Neural progenitor cell (in vitro differentiated cells): ENCODE data around the gene FUT2. TPM values are rescaled to one million over a fixed set of nuclear protein-coding genes. Genes with fewer than 3 reads are reported as not detected.
A peak's percentile ranks its signal among the peaks of the same experiment; 100 is the strongest.

Experiments used
- DNase-seq: peaks from one replicate; pipeline ENCODE4 v3.0.0-alpha.2; 2016; ENCODE audit warnings: low spot score
- H2AFZ ChIP-seq: fragments of 200-600 bp; sonication (generic); replicated peaks from 2 replicates; pipeline ENCODE4 v1.6.1; 2016; ENCODE audit warnings: antibody characterized with exemption
- H3F3A ChIP-seq: fragments of 200-600 bp; sonication (generic); 2 replicates; pipeline ENCODE4 v1.6.1; 2016; ENCODE audit warnings: antibody characterized with exemption, low read depth
- H3K27ac ChIP-seq: fragments of 200-600 bp; sonication (generic); 2 replicates; pipeline ENCODE4 v1.5.1; 2016; ENCODE audit warnings: mild to moderate bottlenecking
- H3K27me3 ChIP-seq: fragments of 200-600 bp; sonication (generic); 2 replicates; pipeline ENCODE4 v1.6.1; 2016; ENCODE audit warnings: mild to moderate bottlenecking, moderate library complexity
- H3K36me3 ChIP-seq: fragments of 200-600 bp; sonication (generic); 2 replicates; pipeline ENCODE4 v1.5.1; 2016
- H3K4me1 ChIP-seq: fragments of 200-600 bp; sonication (generic); 2 replicates; pipeline ENCODE4 v1.6.1; 2016; ENCODE audit warnings: mixed run types
- H3K4me2 ChIP-seq: fragments of 200-600 bp; sonication (generic); 2 replicates; pipeline ENCODE4 v1.6.1; 2016
- H3K4me3 ChIP-seq: fragments of 200-600 bp; sonication (generic); 2 replicates; pipeline ENCODE4 v1.5.1; 2016
- H3K79me2 ChIP-seq: fragments of 200-600 bp; sonication (generic); 2 replicates; pipeline ENCODE4 v1.6.1; 2016; ENCODE audit warnings: low read depth
- H3K9ac ChIP-seq: fragments of 200-600 bp; sonication (generic); 2 replicates; pipeline ENCODE4 v1.6.1; 2016
- H3K9me3 ChIP-seq: fragments of 200-600 bp; sonication (generic); 2 replicates; pipeline ENCODE4 v1.5.1; 2016; ENCODE audit warnings: low read depth
- H4K20me1 ChIP-seq: fragments of 200-600 bp; sonication (generic); 2 replicates; pipeline ENCODE4 v1.6.1; 2016; ENCODE audit warnings: low read depth
- H3K27ac Mint-ChIP-seq: 3 replicates; pipeline ENCODE4 v1.8.0; 2021; ENCODE audit warnings: mixed read lengths
- H3K27me3 Mint-ChIP-seq: 2 replicates; pipeline ENCODE4 v1.8.0; 2022; ENCODE audit warnings: low read depth, mild to moderate bottlenecking, inconsistent platforms, moderate library complexity, mixed read lengths; ENCODE audit not compliant: insufficient read depth
- H3K36me3 Mint-ChIP-seq: 3 replicates; pipeline ENCODE4 v1.8.0; 2021; ENCODE audit warnings: mixed read lengths
- H3K4me1 Mint-ChIP-seq: 3 replicates; pipeline ENCODE4 v1.8.0; 2021; ENCODE audit warnings: mixed read lengths
- H3K4me3 Mint-ChIP-seq: 3 replicates; pipeline ENCODE4 v1.8.0; 2021; ENCODE audit warnings: mild to moderate bottlenecking, moderate library complexity, mixed read lengths
- H3K9me3 Mint-ChIP-seq: 3 replicates; pipeline ENCODE4 v1.8.0; 2020; ENCODE audit warnings: mixed read lengths
- CTCF ChIP-seq: fragments of 200-600 bp; sonication (generic); IDR thresholded peaks from 2 replicates; pipeline ENCODE4 v1.5.1; 2017; ENCODE audit warnings: antibody characterized with exemption, mild to moderate bottlenecking
- EZH2 ChIP-seq: fragments of 200-600 bp; sonication (generic); IDR thresholded peaks from 2 replicates; pipeline ENCODE4 v1.6.1; 2017; ENCODE audit warnings: antibody characterized with exemption, mild to moderate bottlenecking, moderate library complexity
- EZH2phosphoT487 ChIP-seq: fragments of 200-600 bp; sonication (generic); IDR thresholded peaks from 2 replicates; pipeline ENCODE4 v1.6.1; 2017; ENCODE audit warnings: antibody characterized with exemption
- total RNA-seq: library from RNA; depleted of rRNA; stranded (reverse); fragments of >200 nt; gene quantifications from 2 replicates; pipeline ENCODE4 v1.2.3, GENCODE V29; 2015; ENCODE audit warnings: low replicate concordance

The FUT2 gene
- total RNA-seq, 1 donor from 2014 or later: 0.09 TPM

GRCh38 chr19:48671446-48671995 is 24.2 kb upstream of the FUT2 start:
- no peaks in the 10 kb centered on the region for H3K9me3 ChIP-seq
- H4K20me1 ChIP-seq: no peaks in the 10 kb centered on the region
- H3K27ac ChIP-seq: no peak overlapping the region
- H2AFZ ChIP-seq: no peak overlapping the region
- H3K27me3 ChIP-seq: peaks cover 16% of the 10 kb centered on the region
- peaks cover 25% of the 10 kb centered on the region for H3K4me1 ChIP-seq
- no peaks in the 10 kb centered on the region for H3K79me2 ChIP-seq
- Mint-ChIP-seq H3K9me3 (peaks cover 6% of the 10 kb centered on the region), H3K36me3 (no peaks in the 10 kb centered on the region), H3K27ac (peak overlapping the region; percentile 78), H3K4me1 (peaks cover 35% of the 10 kb centered on the region), H3K27me3 (peaks cover 8% of the 10 kb centered on the region), H3K4me3 (no peak overlapping the region)
- H3F3A ChIP-seq: peaks cover 9% of the 10 kb centered on the region
- H3K9ac ChIP-seq: no peak overlapping the region
- H3K4me3 ChIP-seq: no peak overlapping the region
- TF ChIP-seq CTCF (no peak), EZH2phosphoT487 (no peak), EZH2 (no peak)
- H3K4me2 ChIP-seq: no peak overlapping the region
- H3K36me3 ChIP-seq: no peaks in the 10 kb centered on the region
- DNase-seq: no peak

- DNase-seq: peak; percentile 22
- Mint-ChIP-seq H3K27me3 (peaks cover 8% of the 10 kb centered on the region), H3K27ac (peak within 1 kb of the TSS; percentile 80)
Measured at GRCh38 chr19:48672994-48673393, 22.8 kb upstream of the FUT2 start, which contains the start of gene NTN5. Gene NTN5, minus strand, starts transcription at chr19:48673017. Its CDS starts 2,031 bp downstream, at chr19:48670986.

GRCh38 chr19:48673436-48674100 is 22.2 kb upstream of the FUT2 start:
- no peak for DNase-seq
- H3K27ac Mint-ChIP-seq: no peak overlapping the region
- peaks cover 16% of the 10 kb centered on the region for H3K27me3 ChIP-seq
- peaks cover 25% of the 10 kb centered on the region for H3K4me1 ChIP-seq
- H3K79me2 ChIP-seq: no peaks in the 10 kb centered on the region
- peak overlapping the region; percentile 19 for H2AFZ ChIP-seq
- peaks cover 9% of the 10 kb centered on the region for H3F3A ChIP-seq
- no peaks in the 10 kb centered on the region for H3K36me3 Mint-ChIP-seq
- H3K9me3 ChIP-seq: no peaks in the 10 kb centered on the region
- no peak overlapping the region for H3K27ac ChIP-seq
- H3K4me3 Mint-ChIP-seq: peak overlapping the region; percentile 48
- TF ChIP-seq EZH2 (no peak), CTCF (no peak), EZH2phosphoT487 (no peak)
- peaks cover 6% of the 10 kb centered on the region for H3K9me3 Mint-ChIP-seq
- H3K4me3 ChIP-seq: no peak overlapping the region
- peak overlapping the region; percentile 34 for H3K4me2 ChIP-seq
- peaks cover 35% of the 10 kb centered on the region for H3K4me1 Mint-ChIP-seq
- H4K20me1 ChIP-seq: no peaks in the 10 kb centered on the region
- H3K36me3 ChIP-seq: no peaks in the 10 kb centered on the region
- H3K9ac ChIP-seq: no peak overlapping the region
- H3K27me3 Mint-ChIP-seq: peaks cover 8% of the 10 kb centered on the region

More at GRCh38 chr19:48672994-48673393, 22.8 kb upstream of the FUT2 start, which contains the start of gene NTN5:
- H3K4me1 Mint-ChIP-seq: peaks cover 35% of the 10 kb centered on the region
- H3K79me2 ChIP-seq: no peaks in the 10 kb centered on the region
- H3K9me3 Mint-ChIP-seq: peaks cover 6% of the 10 kb centered on the region
- H3K4me2 ChIP-seq: peak within 1 kb of the TSS; percentile 34
- TF ChIP-seq CTCF (no peak), EZH2 (no peak), EZH2phosphoT487 (no peak)
- H3K27me3 ChIP-seq: peaks cover 16% of the 10 kb centered on the region
- H3K4me3 Mint-ChIP-seq: peak within 1 kb of the TSS; percentile 48
- no peak within 1 kb of the TSS for H3K9ac ChIP-seq
- no peak within 1 kb of the TSS for H3K4me3 ChIP-seq
- H3K9me3 ChIP-seq: no peaks in the 10 kb centered on the region
- H2AFZ ChIP-seq: peak within 1 kb of the TSS; percentile 19
- H3K27ac ChIP-seq: no peak within 1 kb of the TSS
- no peaks in the 10 kb centered on the region for H3K36me3 ChIP-seq
- H3F3A ChIP-seq: peaks cover 9% of the 10 kb centered on the region
- H3K4me1 ChIP-seq: peaks cover 25% of the 10 kb centered on the region
- no peaks in the 10 kb centered on the region for H3K36me3 Mint-ChIP-seq
- H4K20me1 ChIP-seq: no peaks in the 10 kb centered on the region
